HL-60/S4 (cell line): ENCODE measurements around the gene CHST2.
"Not testable (repeated sequence)": the region's sequence is repeated elsewhere in the genome, so short reads cannot be mapped to it uniquely, and the experiment has no call there.

ENCODE experiments used
- in situ Hi-C: fragments of 300-500 bp; cut with MboI; formaldehyde crosslinking; loops from 2 replicates; pipeline ENCODE4 v1.14.3; 2022; ENCODE audit warnings: low sequenced_read_pairs

CHST2 gene

GRCh38 chr3:143119009-143119914 is at the start of gene CHST2:
TSS of gene CHST2 (plus strand) at chr3:143119771. CDS start at chr3:143120817, 1,046 bp downstream.
- in situ Hi-C loops, result no loop called here

- in situ Hi-C loops, result no loop called here
These were observed 48.5 kb upstream of the CHST2 start for GRCh38 chr3:143070977-143071551.

GRCh38 chr3:143071776-143072175 is 47.8 kb upstream of the CHST2 start:
- in situ Hi-C loops, result no loop called here

- in situ Hi-C loops, result not testable (repeated sequence)
These were observed 47.1 kb upstream of the CHST2 start for GRCh38 chr3:143072298-143073020.

GRCh38 chr3:143073541-143073940 is 46.0 kb upstream of the CHST2 start:
- in situ Hi-C loops, result not testable (repeated sequence)

GRCh38 chr3:143073983-143074382 is 45.6 kb upstream of the CHST2 start:
- in situ Hi-C loops, result not testable (repeated sequence)

GRCh38 chr3:143078883-143079282 is 40.7 kb upstream of the CHST2 start:
- in situ Hi-C loops, result no loop called here

- in situ Hi-C loops, result no loop called here
These were observed 39.4 kb upstream of the CHST2 start for GRCh38 chr3:143080196-143080595.

GRCh38 chr3:143081365-143081764 is 38.2 kb upstream of the CHST2 start:
- in situ Hi-C loops, result no loop called here

GRCh38 chr3:143081844-143082778 is 37.5 kb upstream of the CHST2 start:
- in situ Hi-C loops, result no loop called here

GRCh38 chr3:143083781-143084180 is 35.8 kb upstream of the CHST2 start:
- in situ Hi-C loops, result no loop called here

- in situ Hi-C loops, result no loop called here
These were observed 34.5 kb upstream of the CHST2 start for GRCh38 chr3:143084856-143085731.

- in situ Hi-C loops, result no loop called here
These were observed 30.7 kb upstream of the CHST2 start for GRCh38 chr3:143088835-143089234.

- in situ Hi-C loops, result no loop called here
These were observed 29.6 kb upstream of the CHST2 start for GRCh38 chr3:143089965-143090364.

GRCh38 chr3:143090486-143090885 is 29.1 kb upstream of the CHST2 start:
- in situ Hi-C loops, result no loop called here

- in situ Hi-C loops, result no loop called here
These were observed 28.4 kb upstream of the CHST2 start for GRCh38 chr3:143090976-143091837.

- in situ Hi-C loops, result no loop called here
These were observed 27.4 kb upstream of the CHST2 start for GRCh38 chr3:143092191-143092590.

- in situ Hi-C loops, result no loop called here
These were observed 23.8 kb upstream of the CHST2 start for GRCh38 chr3:143095813-143096212.
